ENCODE results near the gene ZDHHC12. TPM values are rescaled to one million over a fixed set of nuclear protein-coding genes. Genes with fewer than 3 reads are reported as not detected.
A peak's percentile ranks its signal among the peaks of the same experiment; 100 is the strongest.

ZDHHC12 gene
- total RNA-seq, 1 donor from 2014 or later: 40.0 TPM

DNA sequence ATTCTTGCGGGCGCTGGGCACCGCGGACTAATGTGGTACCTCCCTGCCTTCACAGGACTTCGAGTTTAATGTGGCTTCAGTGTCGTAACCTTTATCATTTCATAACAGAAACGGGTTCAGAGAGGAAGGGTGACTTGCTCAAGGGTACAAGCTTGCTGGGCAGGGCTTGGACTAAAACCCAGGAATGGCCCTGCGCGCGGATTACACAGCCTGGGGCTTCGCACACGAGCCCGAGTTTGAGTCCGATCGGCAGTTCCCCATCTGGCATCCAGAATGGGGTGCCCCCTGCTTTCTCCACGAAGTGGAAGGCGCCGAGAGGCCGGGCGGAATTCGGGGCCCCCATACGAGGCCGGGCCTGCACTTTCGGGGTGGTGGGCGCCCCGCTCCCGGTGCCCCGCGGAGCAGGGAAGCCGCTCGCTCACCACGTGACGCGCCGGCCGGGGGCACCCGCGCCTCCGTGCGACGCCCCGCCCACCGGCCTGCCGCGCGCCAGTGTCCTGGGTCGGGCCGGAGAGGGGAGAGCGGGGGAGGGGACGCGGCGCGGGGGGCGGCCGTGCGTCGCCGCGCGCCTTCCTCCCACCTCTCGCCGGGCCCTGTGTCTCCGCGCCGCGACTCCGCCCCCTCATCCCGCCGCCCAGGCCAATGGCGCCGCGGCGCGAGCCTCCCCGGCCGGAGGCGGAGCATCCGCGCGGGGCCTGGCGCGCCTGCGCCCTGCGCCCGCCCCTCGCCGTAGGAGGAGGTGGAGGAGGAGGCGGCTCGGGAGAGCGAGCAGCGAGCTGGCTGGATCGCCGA, 35.2 kb downstream of the ZDHHC12 start, which contains the start of gene SET:
SET (plus strand) TSS at position 722 of the 792 bp plus-strand sequence. CDS start 361 bp downstream, outside the sequence.
- H3K36me3 Mint-ChIP-seq (ENCODE audit: low read depth): peaks cover 52% of the 10 kb centered on the region
- ATAC-seq (ENCODE audit: low read depth) (peak; percentile 81), DNase-seq (peak; percentile 97)
- H3K27ac Mint-ChIP-seq: peak within 1 kb of the TSS; percentile 87
- peaks cover 68% of the 10 kb centered on the region for H3K4me1 Mint-ChIP-seq
- TF ChIP-seq, protein P1, sequence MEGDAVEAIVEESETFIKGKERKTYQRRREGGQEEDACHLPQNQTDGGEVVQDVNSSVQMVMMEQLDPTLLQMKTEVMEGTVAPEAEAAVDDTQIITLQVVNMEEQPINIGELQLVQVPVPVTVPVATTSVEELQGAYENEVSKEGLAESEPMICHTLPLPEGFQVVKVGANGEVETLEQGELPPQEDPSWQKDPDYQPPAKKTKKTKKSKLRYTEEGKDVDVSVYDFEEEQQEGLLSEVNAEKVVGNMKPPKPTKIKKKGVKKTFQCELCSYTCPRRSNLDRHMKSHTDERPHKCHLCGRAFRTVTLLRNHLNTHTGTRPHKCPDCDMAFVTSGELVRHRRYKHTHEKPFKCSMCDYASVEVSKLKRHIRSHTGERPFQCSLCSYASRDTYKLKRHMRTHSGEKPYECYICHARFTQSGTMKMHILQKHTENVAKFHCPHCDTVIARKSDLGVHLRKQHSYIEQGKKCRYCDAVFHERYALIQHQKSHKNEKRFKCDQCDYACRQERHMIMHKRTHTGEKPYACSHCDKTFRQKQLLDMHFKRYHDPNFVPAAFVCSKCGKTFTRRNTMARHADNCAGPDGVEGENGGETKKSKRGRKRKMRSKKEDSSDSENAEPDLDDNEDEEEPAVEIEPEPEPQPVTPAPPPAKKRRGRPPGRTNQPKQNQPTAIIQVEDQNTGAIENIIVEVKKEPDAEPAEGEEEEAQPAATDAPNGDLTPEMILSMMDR (IDR thresholded peaks at IDR 0.05): no peak
- POLR2A ChIA-PET: interaction anchor here (0.5 to 3.8 kb wide), 14 partner anchors 12 to 388 kb away, joined by 3 to 16 read pairs (median 6); partner anchors contain the start of genes DYNC2I2, PKN3, SPTAN1 and ZDHHC12
- intact Hi-C loops (cut with micrococcal nuclease): loop anchor here (1.0 to 10.0 kb wide), 8 partner anchors 14 to 364 kb away; partner anchors contain the start of genes COQ4, DYNC2I2, GLE1 and KYAT1
- CTCF ChIA-PET: no interaction called here
- H3K27me3 Mint-ChIP-seq: no peaks in the 10 kb centered on the region
- H3K4me3 Mint-ChIP-seq: peak within 1 kb of the TSS; percentile 98
- H3K9me3 Mint-ChIP-seq: no peaks in the 10 kb centered on the region

DNA sequence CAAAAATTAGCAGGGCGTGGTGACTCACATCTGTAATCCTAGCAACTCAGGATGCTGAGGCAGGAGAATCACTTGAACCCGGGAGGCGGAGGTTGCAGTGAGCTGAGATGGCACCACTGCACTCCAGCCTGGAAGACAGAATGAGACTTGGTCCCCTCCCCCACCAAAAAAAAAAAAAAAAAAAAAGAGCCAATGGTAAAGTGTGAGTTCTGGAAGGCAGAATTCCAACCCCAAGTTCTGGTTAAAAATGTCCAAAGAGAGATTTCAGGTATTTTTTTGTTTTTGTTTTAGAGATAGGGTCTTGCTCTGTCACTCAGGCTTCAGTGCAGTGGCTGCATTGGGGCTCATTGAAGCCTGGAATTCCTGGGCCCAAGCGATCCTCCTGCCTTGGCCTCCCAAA, 36.5 kb downstream of the ZDHHC12 start:
- H3K27ac Mint-ChIP-seq: peak overlapping the region; percentile 99
- peaks cover 44% of the 10 kb centered on the region for H3K36me3 Mint-ChIP-seq (ENCODE audit: low read depth)
- TF ChIP-seq, protein P1 (IDR thresholded peaks at IDR 0.05): no peak
- H3K4me1 Mint-ChIP-seq: peaks cover 60% of the 10 kb centered on the region
- no peak for DNase-seq
- ChIA-PET POLR2A (interaction anchor here (1.2 to 3.6 kb wide), 3 partner anchors 10 to 32 kb away, joined by 3 to 16 read pairs (median 4); no protein-coding TSS in a partner anchor), CTCF (no interaction called here)
- intact Hi-C loops (cut with micrococcal nuclease): loop anchor here (5.0 to 10.0 kb wide), 2 partner anchors 195 to 363 kb away; partner anchors contain the start of genes COQ4, KYAT1, LRRC8A and TRUB2
- ATAC-seq (ENCODE audit: low read depth): no peak
- H3K4me3 Mint-ChIP-seq: peak overlapping the region; percentile 28
- H3K27me3 Mint-ChIP-seq: no peaks in the 10 kb centered on the region
- no peaks in the 10 kb centered on the region for H3K9me3 Mint-ChIP-seq

DNA sequence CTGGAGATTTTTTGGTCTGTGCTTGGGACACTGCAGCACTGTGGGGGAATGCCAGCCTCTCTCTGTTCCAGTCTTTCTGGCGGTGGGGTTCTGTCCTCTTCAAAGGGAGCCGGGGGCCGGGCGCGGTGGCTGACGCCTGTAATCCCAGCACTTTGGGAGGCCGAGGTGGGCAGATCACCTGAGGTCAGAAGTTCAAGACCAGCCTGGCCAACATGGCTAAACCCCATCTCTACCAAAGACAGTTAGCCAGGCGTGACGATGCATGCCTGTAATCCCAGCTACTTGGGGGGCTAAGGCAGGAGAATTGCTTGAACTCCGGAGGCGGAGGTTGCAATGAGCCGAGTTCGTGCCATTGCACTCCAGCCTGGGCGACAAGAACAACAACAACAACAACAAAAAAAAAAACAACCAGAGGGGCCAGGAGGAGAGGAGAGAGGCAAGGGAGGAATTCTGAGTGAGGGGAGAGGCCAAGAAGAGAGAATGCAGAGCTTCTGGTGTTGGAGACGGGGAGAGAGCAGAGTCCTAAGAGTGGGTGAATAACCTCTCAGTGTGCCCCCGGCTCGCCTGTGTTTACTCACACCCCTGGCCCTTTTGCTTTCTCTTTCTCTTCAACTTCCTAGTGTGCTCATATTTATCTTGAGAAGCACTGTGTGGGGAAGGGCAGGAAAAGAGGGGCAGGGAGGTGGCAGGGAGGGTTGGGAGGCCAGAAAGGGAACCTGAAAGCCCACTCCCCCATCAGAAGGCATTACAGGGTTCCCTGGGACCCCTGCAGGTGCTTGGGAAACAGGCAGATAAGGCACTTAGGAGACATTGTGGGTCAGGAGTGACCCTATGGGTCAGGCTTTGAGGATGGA, 38.1 kb downstream of the ZDHHC12 start:
- peaks cover 57% of the 10 kb centered on the region for H3K4me1 Mint-ChIP-seq
- no peak for DNase-seq
- TF ChIP-seq, protein P1 (IDR thresholded peaks at IDR 0.05): no peak
- H3K4me3 Mint-ChIP-seq: peak overlapping the region; percentile 100
- H3K36me3 Mint-ChIP-seq (ENCODE audit: low read depth): peaks cover 36% of the 10 kb centered on the region
- peak overlapping the region; percentile 99 for H3K27ac Mint-ChIP-seq
- intact Hi-C loops (cut with micrococcal nuclease): loop anchor here (2.0 to 10.0 kb wide), 3 partner anchors 17 to 361 kb away; partner anchors contain the start of genes COQ4, KYAT1, LRRC8A and PKN3
- CTCF ChIA-PET: no interaction called here
- no peak for ATAC-seq (ENCODE audit: low read depth)
- no peaks in the 10 kb centered on the region for H3K27me3 Mint-ChIP-seq
- no peaks in the 10 kb centered on the region for H3K9me3 Mint-ChIP-seq
- POLR2A ChIA-PET: interaction anchor here (2.3 to 4.6 kb wide), 3 partner anchors 7 to 42 kb away, joined by 10 to 61 read pairs (median 17); partner anchors contain the start of gene PKN3

DNA sequence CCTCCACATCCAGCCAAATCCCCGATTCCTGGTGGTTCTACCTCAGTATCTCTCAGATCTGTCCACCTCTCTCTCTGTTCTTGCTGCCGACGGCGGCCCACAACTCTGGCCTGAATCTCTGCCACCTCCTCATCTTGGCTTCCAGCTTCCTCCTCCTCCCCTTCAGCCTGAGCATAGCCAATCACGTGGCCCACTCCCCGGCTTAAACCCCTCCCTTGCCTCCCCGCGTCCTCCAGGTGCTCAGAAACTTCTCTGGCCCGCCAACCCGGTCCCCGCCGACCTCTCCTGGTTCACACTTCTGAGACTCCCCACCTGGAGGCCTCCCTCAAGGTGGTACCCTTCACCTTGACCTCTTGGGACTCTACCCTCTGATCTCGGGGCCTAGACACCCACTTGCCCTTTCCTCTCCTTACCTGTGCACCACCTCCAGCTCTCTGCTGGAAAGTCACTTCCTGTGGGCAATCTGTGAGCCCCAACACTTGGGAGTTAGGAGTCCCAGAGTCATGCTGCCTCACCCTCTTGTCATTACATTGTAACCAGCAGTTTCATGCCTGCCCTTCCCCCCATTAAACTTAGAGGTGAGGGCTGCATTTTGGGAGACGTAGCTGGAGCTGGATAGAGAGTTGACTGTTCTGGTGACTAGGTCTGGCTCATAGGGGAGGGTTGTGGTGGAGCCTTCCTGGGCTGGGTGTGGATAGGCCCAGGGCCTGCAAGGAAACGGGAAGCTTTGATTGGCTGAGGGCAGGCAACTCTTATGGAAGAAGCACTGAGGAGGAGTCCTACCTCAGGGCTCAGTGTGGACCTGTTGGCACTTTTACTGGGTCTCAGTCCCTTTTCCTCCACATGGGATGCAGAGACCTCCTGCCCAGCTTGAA, 39.4 kb downstream of the ZDHHC12 start:
- H3K4me1 Mint-ChIP-seq: peaks cover 57% of the 10 kb centered on the region
- ChIA-PET CTCF (interaction anchor here (0.7 to 1.6 kb wide), 3 partner anchors 17 to 384 kb away, joined by 3 to 6 read pairs (median 3); partner anchors contain the start of gene PKN3), POLR2A (interaction anchor here (0.5 to 4.6 kb wide), 30 partner anchors 9 to 1308 kb away, joined by 3 to 61 read pairs (median 5); partner anchors contain the start of genes DYNC2I2, ENDOG, GOLGA2 and KYAT1)
- peak overlapping the region; percentile 99 for H3K27ac Mint-ChIP-seq
- intact Hi-C loops (cut with micrococcal nuclease): loop anchor here (1.0 to 10.0 kb wide), 5 partner anchors 18 to 360 kb away; partner anchors contain the start of genes COQ4, DYNC2I2, KYAT1 and LRRC8A
- H3K36me3 Mint-ChIP-seq (ENCODE audit: low read depth): peaks cover 30% of the 10 kb centered on the region
- H3K27me3 Mint-ChIP-seq: no peaks in the 10 kb centered on the region
- peak; percentile 47 for ATAC-seq (ENCODE audit: low read depth)
- peak; percentile 63 for DNase-seq
- peak overlapping the region; percentile 100 for H3K4me3 Mint-ChIP-seq
- H3K9me3 Mint-ChIP-seq: no peaks in the 10 kb centered on the region
- TF ChIP-seq, protein P1 (IDR thresholded peaks at IDR 0.05): no peak

Measured in activated B cell treated with CpG ODN at 0.5 μM for 24 hours (primary cell).